ENCODE measurements around the gene ARHGAP6.

Gene ARHGAP6

GRCh38 chrX:11416600-11416999 lies 249.1 kb downstream of the ARHGAP6 start:
- no peak for TF ChIP-seq POLR2A (IDR thresholded peaks at IDR 0.05; ENCODE audit: low read depth, low read length)
- no peak for DNase-seq (ENCODE audit: insufficient read length, low spot score)
- no peak for FAIRE-seq

DNA sequence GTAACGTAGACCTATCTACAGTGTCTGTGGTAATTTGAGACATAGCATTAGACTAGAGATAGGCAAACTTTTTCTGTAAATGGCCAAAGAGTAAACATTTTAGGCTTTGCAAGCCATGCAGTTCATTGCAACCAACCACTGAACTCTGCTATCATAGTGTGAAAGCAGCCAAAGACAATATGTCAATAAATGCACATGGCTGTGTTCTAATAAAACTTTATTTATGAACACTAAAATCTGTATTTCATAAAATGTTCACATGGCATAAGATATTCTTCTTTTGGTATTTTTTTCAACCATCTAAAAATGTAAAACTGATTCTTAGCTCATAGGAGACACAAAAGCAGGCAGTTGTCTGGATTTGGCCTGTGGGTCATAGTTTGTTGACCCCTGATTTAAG lies 251.6 kb downstream of the ARHGAP6 start:
- no peak for FAIRE-seq
- DNase-seq (ENCODE audit: insufficient read length, low spot score): no peak
- no peak for TF ChIP-seq POLR2A (IDR thresholded peaks at IDR 0.05; ENCODE audit: low read depth, low read length)

GRCh38 chrX:11412715-11413623 lies 252.8 kb downstream of the ARHGAP6 start:
- FAIRE-seq (no peak), DNase-seq (ENCODE audit: insufficient read length, low spot score) (no peak)
- no peak for TF ChIP-seq POLR2A (IDR thresholded peaks at IDR 0.05; ENCODE audit: low read depth, low read length)

DNA sequence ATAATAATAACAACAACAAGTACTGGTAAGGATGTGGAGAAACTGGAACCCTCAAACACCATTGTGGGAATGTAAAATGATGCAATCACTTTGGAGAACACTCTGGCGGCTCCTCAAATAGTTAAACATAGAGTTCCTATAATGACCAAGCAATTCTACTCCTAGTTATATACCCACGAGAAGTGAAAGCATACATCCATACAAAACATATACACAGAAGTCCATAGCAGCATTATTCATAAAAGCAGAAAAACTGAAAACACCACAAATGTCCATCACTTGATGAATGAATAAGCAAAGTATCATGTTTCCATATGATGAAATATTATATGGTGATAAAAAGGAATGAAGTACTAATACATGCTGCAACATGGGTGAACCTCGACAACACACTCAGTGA lies 255.8 kb downstream of the ARHGAP6 start:
- DNase-seq (ENCODE audit: insufficient read length, low spot score): no peak
- FAIRE-seq: no peak
- no peak for TF ChIP-seq POLR2A (IDR thresholded peaks at IDR 0.05; ENCODE audit: low read depth, low read length)

- no peak for FAIRE-seq
- TF ChIP-seq POLR2A (IDR thresholded peaks at IDR 0.05; ENCODE audit: low read depth, low read length): no peak
- no peak for DNase-seq (ENCODE audit: insufficient read length, low spot score)
Measured at GRCh38 chrX:11408783-11409182, 256.9 kb downstream of the ARHGAP6 start.

- no peak for TF ChIP-seq POLR2A (IDR thresholded peaks at IDR 0.05; ENCODE audit: low read depth, low read length)
- FAIRE-seq (no peak), DNase-seq (ENCODE audit: insufficient read length, low spot score) (no peak)
Measured at GRCh38 chrX:11408109-11408405, 257.7 kb downstream of the ARHGAP6 start.

- TF ChIP-seq POLR2A (IDR thresholded peaks at IDR 0.05; ENCODE audit: low read depth, low read length): no peak
- FAIRE-seq (no peak), DNase-seq (ENCODE audit: insufficient read length, low spot score) (no peak)
Measured at GRCh38 chrX:11407331-11408108, 258.2 kb downstream of the ARHGAP6 start.

GRCh38 chrX:11406109-11406765 lies 259.5 kb downstream of the ARHGAP6 start:
- no peak for DNase-seq (ENCODE audit: insufficient read length, low spot score)
- FAIRE-seq: no peak
- TF ChIP-seq POLR2A (IDR thresholded peaks at IDR 0.05; ENCODE audit: low read depth, low read length): no peak

DNA sequence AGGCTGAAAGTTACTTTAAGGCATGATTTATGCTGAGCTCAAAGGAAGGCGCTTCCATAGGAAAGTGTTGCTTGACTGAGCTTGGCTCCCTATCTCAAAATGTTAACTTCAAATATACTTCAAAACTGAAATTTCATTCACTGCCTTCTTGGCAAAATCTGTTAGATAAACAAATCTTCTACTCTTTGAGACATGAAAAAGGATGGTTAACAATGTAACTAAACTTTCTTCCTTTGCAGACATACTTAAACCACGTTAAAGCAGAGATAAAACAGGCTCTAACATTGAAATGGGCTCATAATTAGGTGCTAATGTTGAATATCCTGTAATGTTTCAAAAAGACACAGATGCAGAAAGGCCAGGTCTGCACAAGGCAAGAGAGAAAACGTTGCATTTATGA lies 262.1 kb downstream of the ARHGAP6 start:
- TF ChIP-seq POLR2A (IDR thresholded peaks at IDR 0.05; ENCODE audit: low read depth, low read length): no peak
- DNase-seq (ENCODE audit: insufficient read length, low spot score): no peak
- no peak for FAIRE-seq

DNA sequence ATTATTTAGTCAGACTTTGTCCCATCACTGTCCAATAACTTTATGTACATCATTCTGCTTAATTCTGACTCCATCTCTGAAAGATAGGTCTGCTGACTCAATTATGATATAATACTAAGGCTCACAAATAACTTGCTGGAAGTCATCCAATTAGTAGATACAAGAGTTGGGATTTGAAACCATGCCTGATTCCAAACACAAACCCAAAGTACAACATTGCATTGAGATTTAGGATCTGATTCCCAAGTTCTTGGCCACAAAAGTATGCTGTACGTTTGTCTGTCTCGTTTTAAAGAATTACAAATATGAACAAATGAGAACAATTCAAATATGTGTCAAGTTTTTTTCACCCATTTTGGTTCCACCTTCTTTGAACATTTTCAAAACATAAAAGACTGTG lies 263.8 kb downstream of the ARHGAP6 start:
- DNase-seq (ENCODE audit: insufficient read length, low spot score) (no peak), FAIRE-seq (no peak)
- TF ChIP-seq POLR2A (IDR thresholded peaks at IDR 0.05; ENCODE audit: low read depth, low read length): no peak

GRCh38 chrX:11399489-11400094 lies 266.1 kb downstream of the ARHGAP6 start:
- FAIRE-seq: no peak
- no peak for DNase-seq (ENCODE audit: insufficient read length, low spot score)
- TF ChIP-seq POLR2A (IDR thresholded peaks at IDR 0.05; ENCODE audit: low read depth, low read length): no peak

GRCh38 chrX:11398785-11399184 lies 266.9 kb downstream of the ARHGAP6 start:
- DNase-seq (ENCODE audit: insufficient read length, low spot score) (no peak), FAIRE-seq (no peak)
- TF ChIP-seq POLR2A (IDR thresholded peaks at IDR 0.05; ENCODE audit: low read depth, low read length): no peak

- FAIRE-seq (no peak), DNase-seq (ENCODE audit: insufficient read length, low spot score) (no peak)
- TF ChIP-seq POLR2A (IDR thresholded peaks at IDR 0.05; ENCODE audit: low read depth, low read length): no peak
Measured at GRCh38 chrX:11398139-11398538, 267.6 kb downstream of the ARHGAP6 start.

- no peak for TF ChIP-seq POLR2A (IDR thresholded peaks at IDR 0.05; ENCODE audit: low read depth, low read length)
- DNase-seq (ENCODE audit: insufficient read length, low spot score) (no peak), FAIRE-seq (no peak)
Measured at GRCh38 chrX:11397680-11398079, 268.0 kb downstream of the ARHGAP6 start.

All from H54 (cell line).